Colonic mucosa (tissue), 4 donors: ENCODE measurements around the gene SOBP. TPM values are rescaled to one million over a fixed set of nuclear protein-coding genes. Genes with fewer than 3 reads are reported as not detected.

Experiments used
- DNase-seq: peaks from one replicate; pipeline ENCODE4 v3.0.0-alpha.2; 2020
- H3K27ac ChIP-seq: fragments of 200-600 bp; one replicate; pipeline ENCODE4 v1.8.0; 2021
- H3K27me3 ChIP-seq: fragments of 200-600 bp; one replicate; pipeline ENCODE4 v1.8.0; 2021
- H3K36me3 ChIP-seq: fragments of 200-600 bp; one replicate; pipeline ENCODE4 v1.8.0; 2021
- H3K4me1 ChIP-seq: fragments of 200-600 bp; one replicate; pipeline ENCODE4 v1.8.0; 2021; ENCODE audit warnings: mild to moderate bottlenecking
- H3K4me3 ChIP-seq: fragments of 200-600 bp; one replicate; pipeline ENCODE4 v1.8.0; 2021
- H3K9ac ChIP-seq, 2 donors: one replicate each; pipeline ENCODE4 v1.7.0; 2013; ENCODE audit warnings: control low read depth in 2 of 2, low read depth in 2 of 2, low read length in 2 of 2
- H3K9me3 ChIP-seq: fragments of 200-600 bp; one replicate; pipeline ENCODE4 v1.8.0; 2021
- CTCF ChIP-seq: fragments of 200-600 bp; IDR thresholded peaks from one replicate; pipeline ENCODE4 v1.8.0; 2022; ENCODE audit warnings: antibody characterized with exemption, mild to moderate bottlenecking
- intact Hi-C: fragments of 100-400 bp; cut with DNase I; formaldehyde crosslinking; loops from one replicate; pipeline ENCODE4 v1.14.1; 2022
- total RNA-seq, 2 donors: library from RNA; stranded (reverse); fragmentation: NEBNext Ultra II Directional in 1 of 2; extraction: Animal tissue kit (Norgen Biotek cat#: 25700) in 1 of 2; gene quantifications; one replicate each; pipeline ENCODE4 v1.2.1, GENCODE V29; 2021
- donor health status: healthy.
- donor health status: DM: no; HTN: no; CAD: no.
- donor health status: DM: no; HTN: no; CAD: no.

The SOBP gene
- total RNA-seq, 2 donors from 2014 or later, result 0.67 to 3.4 TPM

GRCh38 chr6:107655864-107656263 is 165.9 kb downstream of the SOBP start:
- Histone ChIP-seq H3K9me3 (no peaks in the 10 kb centered on the region), H3K36me3 (no peaks in the 10 kb centered on the region), H3K9ac (no peak overlapping the region), H3K4me3 (no peak overlapping the region), H3K27me3 (no peaks in the 10 kb centered on the region), H3K4me1 (peaks cover 4% of the 10 kb centered on the region), H3K27ac (no peak overlapping the region)
- TF ChIP-seq CTCF, result no peak
- DNase-seq, result no peak
- intact Hi-C loops, result no loop called here

GRCh38 chr6:107656401-107656800 is 166.5 kb downstream of the SOBP start:
- H3K27me3 ChIP-seq, result no peaks in the 10 kb centered on the region
- H3K9ac ChIP-seq, result no peak overlapping the region
- no peak for DNase-seq
- no peaks in the 10 kb centered on the region for H3K36me3 ChIP-seq
- intact Hi-C loops, result no loop called here
- no peak for TF ChIP-seq CTCF
- no peak overlapping the region for H3K4me3 ChIP-seq
- H3K27ac ChIP-seq, result no peak overlapping the region
- H3K9me3 ChIP-seq, result no peaks in the 10 kb centered on the region
- peaks cover 4% of the 10 kb centered on the region for H3K4me1 ChIP-seq

- no peak for DNase-seq
- Histone ChIP-seq H3K36me3 (no peaks in the 10 kb centered on the region), H3K9ac (no peak overlapping the region), H3K27me3 (no peaks in the 10 kb centered on the region), H3K4me1 (peaks cover 4% of the 10 kb centered on the region), H3K27ac (no peak overlapping the region), H3K4me3 (no peak overlapping the region), H3K9me3 (no peaks in the 10 kb centered on the region)
- intact Hi-C loops, result no loop called here
- TF ChIP-seq CTCF, result no peak
Observed at GRCh38 chr6:107656883-107657282, 167.0 kb downstream of the SOBP start.

GRCh38 chr6:107657373-107657754 is 167.4 kb downstream of the SOBP start:
- H3K36me3 ChIP-seq, result no peaks in the 10 kb centered on the region
- intact Hi-C loops, result no loop called here
- TF ChIP-seq CTCF, result no peak
- H3K4me3 ChIP-seq, result no peak overlapping the region
- no peak overlapping the region for H3K9ac ChIP-seq
- no peak for DNase-seq
- no peaks in the 10 kb centered on the region for H3K27me3 ChIP-seq
- H3K27ac ChIP-seq, result peak overlapping the region; percentile 22
- H3K4me1 ChIP-seq, result peaks cover 4% of the 10 kb centered on the region
- H3K9me3 ChIP-seq, result no peaks in the 10 kb centered on the region

- no peak for TF ChIP-seq CTCF
- peak overlapping the region in 1 of 2 donors; percentile 1 for H3K9ac ChIP-seq
- intact Hi-C loops, result no loop called here
- peaks cover 4% of the 10 kb centered on the region for H3K4me1 ChIP-seq
- H3K27me3 ChIP-seq, result no peaks in the 10 kb centered on the region
- no peaks in the 10 kb centered on the region for H3K9me3 ChIP-seq
- no peaks in the 10 kb centered on the region for H3K36me3 ChIP-seq
- peak overlapping the region; percentile 41 for H3K27ac ChIP-seq
- no peak overlapping the region for H3K4me3 ChIP-seq
- peak; percentile 49 for DNase-seq
Observed at GRCh38 chr6:107657755-107658461, 168.0 kb downstream of the SOBP start.
